ENCODE measurements around the gene AGAP1.

AGAP1 gene

DNA sequence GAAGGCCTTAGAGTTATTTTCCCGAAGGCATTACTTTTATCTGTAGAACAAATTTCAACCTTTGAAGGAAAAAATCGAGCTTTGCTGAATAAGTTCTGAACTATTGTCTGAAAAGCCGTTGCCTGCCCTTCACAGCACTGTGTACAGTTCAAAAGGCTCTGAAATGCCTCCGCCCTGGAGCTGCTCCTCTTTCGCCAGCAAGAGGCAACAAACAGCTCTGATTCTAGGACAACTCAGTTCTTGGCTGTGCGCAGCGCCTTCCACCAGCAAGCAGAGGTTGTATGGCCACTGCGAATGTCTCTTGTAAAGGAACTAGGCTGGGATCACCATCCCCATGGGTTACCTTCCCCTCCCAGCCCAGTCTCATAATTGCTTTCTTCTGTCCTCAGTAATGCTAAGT lies 365.8 kb downstream of the AGAP1 start:
- no peak for DNase-seq

GRCh38 chr2:235860111-235860510 lies 366.3 kb downstream of the AGAP1 start:
- DNase-seq = no peak

- no peak for DNase-seq
Observed at GRCh38 chr2:235860871-235861270, 367.0 kb downstream of the AGAP1 start.

- no peak for DNase-seq
Observed at GRCh38 chr2:235861383-235861782, 367.5 kb downstream of the AGAP1 start.

DNA sequence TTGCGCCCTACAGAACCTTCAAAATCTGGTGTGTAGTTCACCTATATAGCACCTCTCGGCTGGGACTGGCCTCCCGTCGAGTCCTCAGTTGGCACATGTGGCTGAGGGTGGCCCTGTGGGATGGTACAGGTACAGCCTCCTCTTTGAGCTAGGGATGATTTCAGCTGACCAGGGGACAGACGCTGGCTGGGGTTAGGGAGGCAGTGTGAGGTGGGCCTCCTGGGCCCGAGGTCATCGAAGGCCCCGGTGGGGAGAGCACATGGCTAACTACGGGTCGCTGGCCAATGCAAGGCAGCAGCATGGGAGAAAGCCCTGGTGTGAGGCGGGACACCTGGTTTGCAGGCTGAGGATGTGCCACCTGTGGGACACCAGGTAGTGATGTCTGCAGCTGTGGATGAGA lies 369.6 kb downstream of the AGAP1 start:
- no peak for DNase-seq

GRCh38 chr2:235864302-235864701 lies 370.5 kb downstream of the AGAP1 start:
- DNase-seq = no peak

GRCh38 chr2:235864733-235865515 lies 371.1 kb downstream of the AGAP1 start:
- DNase-seq = no peak

DNA sequence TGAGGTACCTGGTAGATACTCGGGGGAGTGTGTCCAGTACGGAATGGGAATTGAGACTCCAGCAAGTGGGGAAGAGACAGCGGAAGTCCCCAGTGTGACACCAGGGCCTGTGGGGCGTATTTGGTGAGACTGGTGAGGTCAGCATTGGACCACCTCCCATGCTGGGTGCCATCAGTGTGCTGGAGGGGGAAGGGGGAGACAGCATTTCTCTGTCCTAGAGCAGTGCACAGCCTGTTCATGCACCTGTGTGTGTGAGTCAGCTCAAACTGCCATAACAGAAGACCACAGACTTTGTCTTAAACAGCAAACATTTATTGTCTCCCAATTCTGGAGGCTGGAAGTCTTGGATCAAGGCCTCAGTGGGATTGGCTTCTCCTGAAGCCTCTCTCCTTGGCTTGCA lies 372.5 kb downstream of the AGAP1 start:
- no peak for DNase-seq

GRCh38 chr2:235868224-235868623 lies 374.4 kb downstream of the AGAP1 start:
- no peak for DNase-seq

- no peak for DNase-seq
Observed at GRCh38 chr2:235868645-235869044, 374.8 kb downstream of the AGAP1 start.

DNA sequence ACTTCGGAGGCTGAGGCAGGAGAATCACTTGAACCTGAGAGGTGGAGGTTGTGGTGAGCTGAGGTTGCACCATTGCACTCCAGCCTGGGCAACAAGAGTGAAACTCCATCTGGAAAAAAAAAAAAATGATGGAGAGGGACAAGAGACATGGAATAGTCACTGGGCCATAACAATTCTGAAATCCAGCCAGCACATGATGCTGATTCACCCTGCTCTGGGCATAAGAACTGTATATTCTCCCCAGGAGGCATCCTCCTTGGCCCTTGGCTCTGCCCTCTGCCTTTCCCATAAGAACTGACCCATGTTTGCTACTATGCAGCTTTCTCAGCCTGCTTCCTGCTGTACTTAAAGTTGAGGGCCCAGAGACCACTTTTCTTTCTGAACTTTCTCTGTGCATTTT lies 376.7 kb downstream of the AGAP1 start:
- DNase-seq = no peak

GRCh38 chr2:235876099-235876679 lies 382.3 kb downstream of the AGAP1 start:
- no peak for DNase-seq

DNA sequence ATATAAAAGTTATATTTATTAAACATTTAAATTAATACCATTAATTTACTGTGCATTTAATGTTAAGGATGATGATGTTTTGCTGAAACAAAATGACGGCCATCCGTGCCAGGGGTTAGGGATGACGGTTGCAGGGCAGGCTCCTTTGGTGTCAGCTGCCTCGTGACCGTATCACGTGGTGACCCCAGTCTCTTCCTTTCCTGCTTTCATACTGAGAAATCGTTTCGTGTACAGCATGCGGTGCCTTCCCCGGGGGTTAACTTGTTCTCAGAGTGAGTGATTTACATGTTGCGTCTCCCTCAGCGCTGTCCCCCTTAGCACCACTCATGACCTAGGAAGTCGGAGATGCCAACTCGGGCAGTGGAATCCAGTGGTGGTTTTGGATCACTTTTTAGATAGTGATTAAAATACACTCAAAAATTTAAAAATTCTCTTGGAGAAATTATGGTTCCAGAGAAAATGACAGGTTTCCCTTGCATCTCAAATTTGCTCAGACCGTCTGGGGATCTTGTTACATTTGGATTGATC lies 383.5 kb downstream of the AGAP1 start:
- DNase-seq = no peak

GRCh38 chr2:235879116-235879515 lies 385.3 kb downstream of the AGAP1 start:
- DNase-seq = no peak

GRCh38 chr2:235883675-235884074 lies 389.8 kb downstream of the AGAP1 start:
- no peak for DNase-seq

DNA sequence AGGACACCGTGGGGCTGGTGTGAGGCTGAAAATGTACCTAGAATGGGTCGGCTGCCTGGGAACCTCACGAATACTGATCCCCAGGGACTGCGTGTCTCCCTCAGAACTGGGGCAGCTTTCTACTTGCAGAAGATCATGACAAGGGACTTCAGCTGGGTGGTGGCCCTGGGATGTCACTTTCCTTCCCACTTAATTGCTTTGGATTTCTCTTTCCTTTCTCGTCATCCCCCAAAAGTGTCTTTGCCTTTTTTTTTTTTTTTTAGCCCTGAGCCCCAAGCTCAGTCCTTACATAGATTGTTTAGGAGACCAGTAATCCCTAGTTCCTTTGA lies 395.4 kb downstream of the AGAP1 start:
- no peak for DNase-seq

- no peak for DNase-seq
Observed at GRCh38 chr2:235893129-235893698, 399.4 kb downstream of the AGAP1 start.

- no peak for DNase-seq
Observed at GRCh38 chr2:235894839-235895238, 401.0 kb downstream of the AGAP1 start.

DNA sequence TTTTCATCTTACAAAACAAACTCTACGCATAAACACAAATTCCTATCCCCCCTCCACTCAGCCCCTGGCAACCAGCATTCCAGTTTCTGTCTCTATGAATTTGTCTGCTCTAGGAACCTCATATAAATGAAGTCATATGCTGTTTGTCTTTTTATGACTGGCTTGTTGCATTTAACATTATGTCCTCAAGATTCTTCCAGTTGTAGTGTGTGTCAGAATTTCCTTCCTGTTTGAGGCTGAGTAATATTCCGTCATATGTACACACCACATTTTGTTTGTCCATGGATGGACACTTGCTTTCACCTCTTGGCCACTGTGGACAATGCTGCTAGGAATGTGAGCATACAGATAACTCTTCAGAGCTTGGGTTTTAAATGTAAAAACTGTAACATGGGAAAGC lies 402.2 kb downstream of the AGAP1 start:
- no peak for DNase-seq

DNA sequence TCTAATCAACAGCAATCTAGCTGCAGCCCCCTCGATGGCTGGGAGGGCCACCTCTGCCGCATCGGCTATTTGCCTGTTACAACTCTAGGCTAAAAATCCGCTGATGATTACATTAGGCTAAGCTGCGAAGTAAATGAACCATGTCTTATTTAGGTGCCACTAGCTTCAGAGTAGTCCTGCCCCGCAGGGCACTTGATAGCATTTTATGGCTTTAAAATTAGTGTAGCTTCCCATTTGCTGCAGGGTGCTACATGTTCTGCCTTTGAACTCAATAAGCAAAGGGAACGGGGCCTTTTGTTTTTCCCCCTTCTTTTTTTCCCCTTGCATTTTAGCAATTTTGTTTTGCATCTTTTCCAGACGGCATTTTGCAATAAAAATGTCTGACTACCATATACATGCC lies 404.1 kb downstream of the AGAP1 start:
- DNase-seq = no peak

DNA sequence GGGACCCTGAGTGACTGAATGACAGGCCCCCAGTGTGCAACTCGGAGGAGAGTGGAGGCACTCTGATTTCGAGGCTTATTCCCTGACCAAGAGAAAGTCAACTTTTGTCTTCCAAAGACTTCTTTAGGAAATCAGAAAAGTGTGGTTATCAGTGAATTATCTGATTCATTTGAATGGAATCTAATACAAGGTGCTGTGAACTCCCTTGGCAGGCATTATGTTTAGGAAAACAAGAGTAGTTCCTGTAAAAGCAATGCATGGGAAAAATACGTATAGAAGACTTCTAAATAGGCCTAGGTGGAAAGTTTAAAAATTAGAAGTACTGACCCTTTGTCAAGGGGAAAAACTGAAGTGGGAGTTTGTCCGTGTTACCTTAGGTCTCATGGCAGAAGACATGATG lies 404.9 kb downstream of the AGAP1 start:
- DNase-seq = no peak

DNA sequence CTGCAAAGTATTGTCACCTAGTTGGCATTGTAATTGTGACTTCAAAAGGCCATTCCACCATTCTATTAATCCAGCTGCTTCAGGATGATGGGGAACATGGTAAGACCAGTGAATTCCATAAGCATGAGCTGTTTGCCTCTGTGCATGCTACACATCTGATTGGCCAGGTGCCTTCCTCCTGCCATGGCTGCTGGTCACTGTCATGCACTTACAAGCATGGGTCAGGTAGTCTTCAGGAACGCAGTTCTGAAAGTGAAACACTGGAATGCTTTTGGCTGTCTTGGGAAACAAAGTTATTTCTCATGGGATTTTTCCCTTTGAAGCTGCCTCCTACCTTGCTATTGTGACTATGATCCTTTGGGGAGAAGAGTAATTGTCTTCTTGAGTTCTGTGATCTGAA lies 406.8 kb downstream of the AGAP1 start:
- DNase-seq = no peak

DNA sequence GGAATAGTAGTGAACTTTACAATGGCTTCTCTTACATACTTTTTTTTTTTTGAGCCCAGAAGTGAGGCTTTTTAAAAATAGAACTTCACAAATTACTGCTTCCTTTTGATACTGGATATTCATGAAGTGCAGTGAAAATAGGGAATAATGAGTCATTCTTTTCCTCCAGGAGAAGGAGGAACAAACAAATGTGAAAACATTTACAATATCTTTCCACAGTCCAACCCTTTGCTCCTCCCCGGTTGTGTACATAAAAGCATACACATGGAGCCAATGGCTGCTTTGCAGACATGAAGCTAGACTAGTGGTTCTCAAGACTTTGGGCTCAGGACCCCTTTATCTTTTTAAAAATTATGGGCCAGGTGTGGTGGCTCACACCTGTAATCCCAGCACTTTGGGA lies 407.4 kb downstream of the AGAP1 start:
- no peak for DNase-seq

- peak; percentile 23 to 57 for DNase-seq
Observed at GRCh38 chr2:235903782-235904584, 410.1 kb downstream of the AGAP1 start.
